WTC11 (cell line): Measurements from ENCODE around the gene PHKA1. TPM values are rescaled to one million over a fixed set of nuclear protein-coding genes. Genes with fewer than 3 reads are reported as not detected.

Source experiments
- ATAC-seq: fragments of 200-7000 bp; cut with Tn5 transposase; 2 replicates; pipeline ENCODE4 v1.10.0; 2021; ENCODE audit warnings: mild to moderate bottlenecking, moderate library complexity
- CTCF ChIA-PET: fragments of 300-600 bp; sonication (Branson Sonifier 250); formaldehyde crosslinking; loops from one replicate; lab custom pipeline; 2021; ENCODE audit warnings: antibody characterized with exemption; lab: Charles Lee
- POLR2A ChIA-PET: fragments of 350-600 bp; sonication (Branson Sonifier 250); formaldehyde crosslinking; loops from one replicate; lab custom pipeline; 2021; ENCODE audit warnings: antibody characterized with exemption; lab: Charles Lee
- DNase-seq: peaks from one replicate; pipeline ENCODE4 v3.0.0; 2021; ENCODE audit warnings: low spot score
- H3K27ac Mint-ChIP-seq: 2 replicates; pipeline ENCODE4 v1.8.0; 2021; ENCODE audit warnings: mixed read lengths
- H3K27me3 Mint-ChIP-seq: 2 replicates; pipeline ENCODE4 v1.8.0; 2021; ENCODE audit warnings: low read depth, mild to moderate bottlenecking, moderate library complexity, mixed read lengths
- H3K36me3 Mint-ChIP-seq: 2 replicates; pipeline ENCODE4 v1.8.0; 2021; ENCODE audit warnings: mixed read lengths
- H3K4me1 Mint-ChIP-seq: 2 replicates; pipeline ENCODE4 v1.8.0; 2022; ENCODE audit warnings: mixed read lengths
- H3K4me3 Mint-ChIP-seq: 2 replicates; pipeline ENCODE4 v1.8.0; 2021; ENCODE audit warnings: mild to moderate bottlenecking, moderate library complexity, mixed read lengths
- H3K9me3 Mint-ChIP-seq: 2 replicates; pipeline ENCODE4 v1.8.0; 2021; ENCODE audit warnings: mixed read lengths
- ARID4B ChIP-seq: sonication (generic); formaldehyde crosslinking; IDR thresholded peaks from 2 replicates; pipeline ENCODE4 v1.8.0; 2023; ENCODE audit warnings: missing genetic modification reagents, mild to moderate bottlenecking, borderline replicate concordance
- CREB1 ChIP-seq: sonication (generic); formaldehyde crosslinking; IDR thresholded peaks from 2 replicates; pipeline ENCODE4 v1.8.0; 2023; ENCODE audit warnings: mild to moderate bottlenecking, missing genetic modification reagents
- E2F4 ChIP-seq: sonication (generic); formaldehyde crosslinking; IDR thresholded peaks from 2 replicates; pipeline ENCODE4 v1.8.1; 2022; ENCODE audit warnings: low read depth, mild to moderate bottlenecking, moderate library complexity, missing genetic modification reagents, borderline replicate concordance
- ELF4 ChIP-seq: sonication (generic); formaldehyde crosslinking; IDR thresholded peaks from 2 replicates; pipeline ENCODE4 v1.8.1; 2022; ENCODE audit warnings: low read depth, mild to moderate bottlenecking, moderate library complexity, missing genetic modification reagents
- EMX1 ChIP-seq: fragments of 250-450 bp; sonication (Bioruptor Pico); IDR thresholded peaks from 2 replicates; pipeline ENCODE4 v1.8.0; 2021; ENCODE audit warnings: mild to moderate bottlenecking
- NFYB ChIP-seq: sonication (generic); formaldehyde crosslinking; conservative IDR thresholded peaks from 2 replicates; pipeline ENCODE4 v1.8.0; 2022; ENCODE audit warnings: low read depth, missing genetic modification reagents
- NR1H2 ChIP-seq: sonication (generic); formaldehyde crosslinking; IDR thresholded peaks from 2 replicates; pipeline ENCODE4 v1.9.0; 2021; ENCODE audit warnings: mild to moderate bottlenecking, moderate library complexity, missing genetic modification reagents
- OVOL2 ChIP-seq: fragments of 250-450 bp; sonication (Bioruptor Pico); IDR thresholded peaks from 2 replicates; pipeline ENCODE4 v1.9.0; 2021; ENCODE audit warnings: mild to moderate bottlenecking, borderline replicate concordance
- SMAD4 ChIP-seq: sonication (generic); formaldehyde crosslinking; IDR thresholded peaks from 2 replicates; pipeline ENCODE4 v1.8.0; 2022; ENCODE audit warnings: mild to moderate bottlenecking, missing genetic modification reagents
- STAT6 ChIP-seq: sonication (generic); formaldehyde crosslinking; conservative IDR thresholded peaks from 2 replicates; pipeline ENCODE4 v1.8.1; 2023; ENCODE audit warnings: mild to moderate bottlenecking, low read depth, missing genetic modification reagents, moderate library complexity
- TCF7 ChIP-seq: sonication (generic); formaldehyde crosslinking; IDR thresholded peaks from 2 replicates; pipeline ENCODE4 v1.8.0; 2022; ENCODE audit warnings: mild to moderate bottlenecking, low read depth, missing genetic modification reagents, moderate library complexity
- TEAD1 ChIP-seq: sonication (generic); formaldehyde crosslinking; IDR thresholded peaks from 2 replicates; pipeline ENCODE4 v1.8.0; 2022; ENCODE audit warnings: mild to moderate bottlenecking, missing genetic modification reagents
- TEAD4 ChIP-seq: sonication (generic); formaldehyde crosslinking; IDR thresholded peaks from 2 replicates; pipeline ENCODE4 v1.8.0; 2022; ENCODE audit warnings: mild to moderate bottlenecking, missing genetic modification reagents
- ZNF263 ChIP-seq: sonication (generic); formaldehyde crosslinking; IDR thresholded peaks from 2 replicates; pipeline ENCODE4 v1.8.1; 2022; ENCODE audit warnings: low read depth, mild to moderate bottlenecking, moderate library complexity, missing genetic modification reagents
- ZNF281 ChIP-seq: sonication (generic); formaldehyde crosslinking; IDR thresholded peaks from 2 replicates; pipeline ENCODE4 v1.8.0; 2023; ENCODE audit warnings: mild to moderate bottlenecking, missing genetic modification reagents
- ZNF396 ChIP-seq: fragments of 250-450 bp; sonication (Bioruptor Pico); IDR thresholded peaks from 2 replicates; pipeline ENCODE4 v1.8.0; 2021; ENCODE audit warnings: mild to moderate bottlenecking, moderate library complexity, borderline replicate concordance
- ZNF416 ChIP-seq: fragments of 250-450 bp; sonication (Bioruptor Pico); IDR thresholded peaks from 2 replicates; pipeline ENCODE4 v1.9.0; 2021; ENCODE audit warnings: mild to moderate bottlenecking, inconsistent platforms
- ZNF423 ChIP-seq: fragments of 250-450 bp; sonication (Bioruptor Pico); IDR thresholded peaks from 2 replicates; pipeline ENCODE4 v2.1.2; 2022; ENCODE audit warnings: mild to moderate bottlenecking, moderate library complexity
- ZNF425 ChIP-seq: fragments of 250-450 bp; sonication (Bioruptor Pico); conservative IDR thresholded peaks from 2 replicates; pipeline ENCODE4 v1.9.0; 2021; ENCODE audit warnings: mild to moderate bottlenecking
- ZSCAN18 ChIP-seq: fragments of 250-450 bp; sonication (Bioruptor Pico); IDR thresholded peaks from 2 replicates; pipeline ENCODE4 v2.1.2; 2022; ENCODE audit warnings: mild to moderate bottlenecking, moderate library complexity
- total RNA-seq: library from RNA; stranded (reverse); gene quantifications from 3 replicates; pipeline ENCODE4 v1.2.3, GENCODE V29; 2021

Gene PHKA1
- total RNA-seq, 1 experiment from 2014 or later, result 9.9 TPM

GRCh38 chrX:72635930-72636329, 78.2 kb downstream of the PHKA1 start (continued):
- TF ChIP-seq ELF4 (CRISPR knock-in tag) (no peak), ZNF396 (no peak), NFYB (CRISPR knock-in tag) (no peak), ZSCAN18 (CRISPR knock-in tag) (no peak), ZNF281 (CRISPR knock-in tag) (no peak), ZNF425 (CRISPR knock-in tag) (no peak), ZNF263 (CRISPR knock-in tag) (no peak)
- TF ChIP-seq, all 79 proteins: peak for 0

GRCh38 chrX:72634331-72634730, 79.8 kb downstream of the PHKA1 start:
- Mint-ChIP-seq H3K4me3 (no peak overlapping the region), H3K4me1 (no peaks in the 10 kb centered on the region), H3K9me3 (no peaks in the 10 kb centered on the region), H3K27me3 (no peaks in the 10 kb centered on the region), H3K27ac (no peak overlapping the region), H3K36me3 (no peaks in the 10 kb centered on the region)
- ChIA-PET CTCF (no interaction called here), POLR2A (no interaction called here)
- no peak for ATAC-seq
- DNase-seq, result no peak
- TF ChIP-seq SMAD4 (CRISPR knock-in tag) (no peak), CREB1 (CRISPR knock-in tag) (no peak), EMX1 (CRISPR knock-in tag) (no peak), E2F4 (CRISPR knock-in tag) (no peak), OVOL2 (no peak), TCF7 (CRISPR knock-in tag) (no peak), ZNF416 (CRISPR knock-in tag) (no peak), ARID4B (CRISPR knock-in tag) (no peak), TEAD1 (CRISPR knock-in tag) (no peak), STAT6 (no peak), ZNF423 (CRISPR knock-in tag) (no peak), NR1H2 (no peak), TEAD4 (CRISPR knock-in tag) (no peak)
